GM20000 (cell line): ENCODE data around the gene GLCE.
"Not testable (repeated sequence)": the region's sequence is repeated elsewhere in the genome, so short reads cannot be mapped to it uniquely, and the experiment has no call there.

Source experiments
- DNase-seq: peaks from one replicate; pipeline ENCODE4 v3.0.0; 2012; ENCODE audit warnings: low spot score
- CTCF ChIP-seq: IDR thresholded peaks from 2 replicates; pipeline ENCODE4 v1.5.1; 2012; ENCODE audit warnings: mild to moderate bottlenecking, control low read depth; ENCODE audit errors: extremely low read depth, missing control alignments

The GLCE gene

GRCh38 chr15:69161878-69162213 lies 1.4 kb downstream of the GLCE start:
- DNase-seq = no peak
- TF ChIP-seq CTCF = no peak

GRCh38 chr15:69163141-69163669 lies 2.8 kb downstream of the GLCE start:
- TF ChIP-seq CTCF = no peak
- DNase-seq = no peak

- DNase-seq = no peak
- TF ChIP-seq CTCF = no peak
These were observed 4.6 kb downstream of the GLCE start for GRCh38 chr15:69164807-69165636.

- no peak for DNase-seq
These were observed 5.2 kb downstream of the GLCE start for GRCh38 chr15:69165637-69166025.

GRCh38 chr15:69167218-69167846 lies 6.9 kb downstream of the GLCE start:
- DNase-seq = no peak
- TF ChIP-seq CTCF = no peak

More at GRCh38 chr15:69165637-69166025, 5.2 kb downstream of the GLCE start:
- no peak for TF ChIP-seq CTCF

- DNase-seq = not testable (repeated sequence)
These were observed 7.9 kb downstream of the GLCE start for GRCh38 chr15:69168361-69168760.

- not testable (repeated sequence) for DNase-seq
These were observed 9.1 kb downstream of the GLCE start for GRCh38 chr15:69169540-69169939.

- no peak for TF ChIP-seq CTCF
- no peak for DNase-seq
These were observed 10.2 kb downstream of the GLCE start for GRCh38 chr15:69170597-69170996.
